ENCODE measurements around the gene KLHDC10.
"Not testable (repeated sequence)": the region's sequence is repeated elsewhere in the genome, so short reads cannot be mapped to it uniquely, and the experiment has no call there.

The KLHDC10 gene

GRCh38 chr7:130069978-130070860, at the start of gene KLHDC10:
TSS of gene KLHDC10 (plus strand) at chr7:130070534. CDS start at chr7:130070644, 110 bp downstream.
- H3K9ac ChIP-seq (ENCODE audit: low read depth, low read length) = peak within 1 kb of the TSS; percentile 54
- peaks cover 17% of the 10 kb centered on the region for H3K4me1 ChIP-seq (ENCODE audit: control insufficient read depth, insufficient read depth, low read length)
- no peaks in the 10 kb centered on the region for H3K27me3 ChIP-seq (ENCODE audit: control insufficient read depth, insufficient read depth, low read length)

DNA sequence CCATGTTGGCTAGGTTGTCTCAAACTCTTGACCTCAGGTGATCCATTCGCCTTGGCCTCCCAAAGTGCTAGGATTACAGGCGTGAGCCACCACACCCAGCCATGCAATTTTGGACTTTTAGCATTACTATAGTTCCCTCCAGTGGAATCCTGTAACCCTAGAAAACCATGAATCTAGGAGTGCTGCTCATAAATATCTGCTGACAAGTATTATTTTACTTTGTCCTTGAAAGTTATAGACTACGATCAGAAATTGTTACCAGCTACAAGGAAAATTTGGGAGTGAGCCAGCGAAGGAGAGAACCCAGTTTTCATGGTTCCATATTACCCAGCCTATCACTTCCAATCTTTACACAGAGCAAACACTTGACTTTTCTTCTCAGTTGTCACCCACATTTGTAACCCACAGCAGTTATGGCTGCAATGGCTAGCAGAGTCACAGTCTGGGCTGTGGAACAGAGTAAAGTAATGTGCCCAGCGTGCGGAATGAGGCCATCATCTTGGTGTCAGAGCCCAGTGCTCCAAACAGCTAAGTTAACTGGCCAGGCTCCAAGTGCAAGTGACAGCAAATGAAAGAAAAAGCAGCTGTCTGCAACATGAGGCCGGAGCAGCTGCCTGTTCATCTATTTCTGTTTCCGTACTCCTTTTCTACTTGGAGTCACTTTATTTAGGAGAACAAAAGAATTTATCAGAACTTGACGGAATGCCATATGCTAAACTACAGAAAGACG, 49.1 kb upstream of the KLHDC10 start:
- Histone ChIP-seq H3K4me1 (ENCODE audit: control insufficient read depth, insufficient read depth, low read length) (no peaks in the 10 kb centered on the region), H3K36me3 (ENCODE audit: control insufficient read depth, insufficient read depth, low read length) (peaks cover 77% of the 10 kb centered on the region), H3K9ac (ENCODE audit: low read depth, low read length) (no peak overlapping the region), H3K9me3 (ENCODE audit: control insufficient read depth, insufficient read depth, low read length) (no peaks in the 10 kb centered on the region), H3K27ac (ENCODE audit: low read depth, low read length) (no peak overlapping the region), H3K27me3 (ENCODE audit: control insufficient read depth, insufficient read depth, low read length) (no peaks in the 10 kb centered on the region), H3K4me3 (ENCODE audit: low read depth, low read length) (no peak overlapping the region)

More at GRCh38 chr7:130069978-130070860, at the start of gene KLHDC10:
- Histone ChIP-seq H3K27ac (ENCODE audit: low read depth, low read length) (peak within 1 kb of the TSS; percentile 82), H3K9me3 (ENCODE audit: control insufficient read depth, insufficient read depth, low read length) (no peaks in the 10 kb centered on the region), H3K4me3 (ENCODE audit: low read depth, low read length) (peak within 1 kb of the TSS; percentile 87), H3K36me3 (ENCODE audit: control insufficient read depth, insufficient read depth, low read length) (no peaks in the 10 kb centered on the region)

- Histone ChIP-seq H3K27ac (ENCODE audit: low read depth, low read length) (no peak overlapping the region), H3K27me3 (ENCODE audit: control insufficient read depth, insufficient read depth, low read length) (no peaks in the 10 kb centered on the region), H3K36me3 (ENCODE audit: control insufficient read depth, insufficient read depth, low read length) (peaks cover 82% of the 10 kb centered on the region)
These were observed 48.2 kb upstream of the KLHDC10 start for GRCh38 chr7:130022115-130022514.

GRCh38 chr7:130022623-130023175, 47.6 kb upstream of the KLHDC10 start:
- Histone ChIP-seq H3K4me1 (ENCODE audit: control insufficient read depth, insufficient read depth, low read length) (no peaks in the 10 kb centered on the region), H3K27me3 (ENCODE audit: control insufficient read depth, insufficient read depth, low read length) (no peaks in the 10 kb centered on the region), H3K9ac (ENCODE audit: low read depth, low read length) (no peak overlapping the region), H3K36me3 (ENCODE audit: control insufficient read depth, insufficient read depth, low read length) (peaks cover 84% of the 10 kb centered on the region), H3K4me3 (ENCODE audit: low read depth, low read length) (no peak overlapping the region), H3K27ac (ENCODE audit: low read depth, low read length) (no peak overlapping the region), H3K9me3 (ENCODE audit: control insufficient read depth, insufficient read depth, low read length) (no peaks in the 10 kb centered on the region)

More at GRCh38 chr7:130022115-130022514, 48.2 kb upstream of the KLHDC10 start:
- H3K9me3 ChIP-seq (ENCODE audit: control insufficient read depth, insufficient read depth, low read length) = no peaks in the 10 kb centered on the region
- no peaks in the 10 kb centered on the region for H3K4me1 ChIP-seq (ENCODE audit: control insufficient read depth, insufficient read depth, low read length)
- no peak overlapping the region for H3K4me3 ChIP-seq (ENCODE audit: low read depth, low read length)
- no peak overlapping the region for H3K9ac ChIP-seq (ENCODE audit: low read depth, low read length)

DNA sequence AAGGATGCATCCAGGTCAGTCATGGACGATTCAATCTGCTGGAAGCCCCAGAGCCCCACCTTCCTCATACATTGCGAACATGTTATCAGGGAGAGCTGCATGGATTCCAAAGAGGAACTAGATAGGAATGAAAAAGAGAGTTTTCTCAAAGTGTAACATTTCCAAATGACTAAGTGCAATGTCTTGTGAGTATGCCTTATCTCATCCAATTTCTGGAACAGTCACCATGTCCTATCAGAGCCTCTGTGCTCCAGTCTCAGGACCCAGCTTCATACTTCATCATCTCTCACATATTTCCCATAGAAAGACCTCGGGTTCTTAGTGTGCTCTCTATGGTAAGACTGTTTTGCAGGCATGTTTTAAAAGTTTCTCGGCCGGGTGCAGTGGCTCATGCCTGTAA, 45.9 kb upstream of the KLHDC10 start:
- H3K9me3 ChIP-seq (ENCODE audit: control insufficient read depth, insufficient read depth, low read length) = no peaks in the 10 kb centered on the region
- no peak overlapping the region for H3K4me3 ChIP-seq (ENCODE audit: low read depth, low read length)
- no peak overlapping the region for H3K27ac ChIP-seq (ENCODE audit: low read depth, low read length)
- no peaks in the 10 kb centered on the region for H3K27me3 ChIP-seq (ENCODE audit: control insufficient read depth, insufficient read depth, low read length)
- no peaks in the 10 kb centered on the region for H3K4me1 ChIP-seq (ENCODE audit: control insufficient read depth, insufficient read depth, low read length)
- H3K36me3 ChIP-seq (ENCODE audit: control insufficient read depth, insufficient read depth, low read length) = peaks cover 87% of the 10 kb centered on the region
- no peak overlapping the region for H3K9ac ChIP-seq (ENCODE audit: low read depth, low read length)

- Histone ChIP-seq H3K27ac (ENCODE audit: low read depth, low read length) (no peak overlapping the region), H3K9ac (ENCODE audit: low read depth, low read length) (no peak overlapping the region), H3K9me3 (ENCODE audit: control insufficient read depth, insufficient read depth, low read length) (no peaks in the 10 kb centered on the region), H3K27me3 (ENCODE audit: control insufficient read depth, insufficient read depth, low read length) (no peaks in the 10 kb centered on the region), H3K4me3 (ENCODE audit: low read depth, low read length) (no peak overlapping the region), H3K36me3 (ENCODE audit: control insufficient read depth, insufficient read depth, low read length) (peaks cover 72% of the 10 kb centered on the region), H3K4me1 (ENCODE audit: control insufficient read depth, insufficient read depth, low read length) (no peaks in the 10 kb centered on the region)
These were observed 37.6 kb upstream of the KLHDC10 start for GRCh38 chr7:130032698-130033097.

GRCh38 chr7:130037703-130038102, 32.6 kb upstream of the KLHDC10 start:
- H3K36me3 ChIP-seq (ENCODE audit: control insufficient read depth, insufficient read depth, low read length) = peaks cover 69% of the 10 kb centered on the region
- no peak overlapping the region for H3K4me3 ChIP-seq (ENCODE audit: low read depth, low read length)

GRCh38 chr7:130040576-130040975, 29.8 kb upstream of the KLHDC10 start:
- Histone ChIP-seq H3K4me1 (ENCODE audit: control insufficient read depth, insufficient read depth, low read length) (no peaks in the 10 kb centered on the region), H3K27ac (ENCODE audit: low read depth, low read length) (no peak overlapping the region), H3K36me3 (ENCODE audit: control insufficient read depth, insufficient read depth, low read length) (peaks cover 74% of the 10 kb centered on the region), H3K9me3 (ENCODE audit: control insufficient read depth, insufficient read depth, low read length) (no peaks in the 10 kb centered on the region), H3K27me3 (ENCODE audit: control insufficient read depth, insufficient read depth, low read length) (no peaks in the 10 kb centered on the region), H3K9ac (ENCODE audit: low read depth, low read length) (no peak overlapping the region), H3K4me3 (ENCODE audit: low read depth, low read length) (no peak overlapping the region)

More at GRCh38 chr7:130037703-130038102, 32.6 kb upstream of the KLHDC10 start:
- Histone ChIP-seq H3K9ac (ENCODE audit: low read depth, low read length) (no peak overlapping the region), H3K9me3 (ENCODE audit: control insufficient read depth, insufficient read depth, low read length) (no peaks in the 10 kb centered on the region), H3K4me1 (ENCODE audit: control insufficient read depth, insufficient read depth, low read length) (no peaks in the 10 kb centered on the region), H3K27me3 (ENCODE audit: control insufficient read depth, insufficient read depth, low read length) (no peaks in the 10 kb centered on the region), H3K27ac (ENCODE audit: low read depth, low read length) (no peak overlapping the region)

DNA sequence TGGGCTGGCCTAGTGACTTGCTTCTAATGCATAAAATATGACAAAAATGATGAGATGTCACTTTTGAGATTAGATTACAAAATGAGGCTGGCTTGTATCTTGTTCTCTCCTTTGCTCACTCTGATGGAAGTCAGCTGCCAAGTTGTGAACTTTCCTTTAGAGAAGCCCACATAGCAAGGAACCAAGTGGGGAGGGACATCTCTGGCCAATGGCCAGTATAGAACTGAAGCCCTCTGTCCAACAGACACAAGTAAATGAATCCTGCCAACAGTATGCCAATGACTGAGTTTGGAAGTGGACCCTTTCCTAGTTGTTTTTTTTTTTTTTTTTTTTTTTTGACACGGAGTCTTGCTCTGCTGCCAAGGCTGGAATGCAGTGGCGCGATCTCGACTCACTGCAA, 22.5 kb upstream of the KLHDC10 start:
- Histone ChIP-seq H3K9ac (ENCODE audit: low read depth, low read length) (no peak overlapping the region), H3K4me3 (ENCODE audit: low read depth, low read length) (no peak overlapping the region), H3K27me3 (ENCODE audit: control insufficient read depth, insufficient read depth, low read length) (no peaks in the 10 kb centered on the region), H3K36me3 (ENCODE audit: control insufficient read depth, insufficient read depth, low read length) (peaks cover 21% of the 10 kb centered on the region), H3K27ac (ENCODE audit: low read depth, low read length) (no peak overlapping the region), H3K9me3 (ENCODE audit: control insufficient read depth, insufficient read depth, low read length) (no peaks in the 10 kb centered on the region), H3K4me1 (ENCODE audit: control insufficient read depth, insufficient read depth, low read length) (no peaks in the 10 kb centered on the region)

DNA sequence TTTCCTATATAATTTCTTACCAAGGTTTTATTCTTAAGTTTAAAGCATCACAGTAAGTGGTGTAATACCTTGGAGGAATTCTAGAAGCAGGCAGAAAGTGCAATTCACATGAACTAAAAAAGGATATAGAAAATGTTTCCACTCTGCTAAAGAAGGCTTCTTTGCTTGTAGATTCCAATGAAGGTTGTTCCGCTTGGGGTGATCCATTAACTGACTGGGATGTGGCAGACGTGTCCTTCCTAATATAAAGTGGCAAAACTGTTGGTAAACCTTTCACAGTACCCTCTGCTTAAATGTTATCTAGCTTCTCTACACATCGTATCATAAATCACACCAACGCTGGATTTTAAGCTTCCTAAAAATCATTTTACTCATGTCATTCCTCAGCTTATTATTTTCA, 21.4 kb upstream of the KLHDC10 start:
- H3K27me3 ChIP-seq (ENCODE audit: control insufficient read depth, insufficient read depth, low read length) = no peaks in the 10 kb centered on the region
- no peaks in the 10 kb centered on the region for H3K4me1 ChIP-seq (ENCODE audit: control insufficient read depth, insufficient read depth, low read length)
- no peak overlapping the region for H3K27ac ChIP-seq (ENCODE audit: low read depth, low read length)
- no peaks in the 10 kb centered on the region for H3K9me3 ChIP-seq (ENCODE audit: control insufficient read depth, insufficient read depth, low read length)
- H3K4me3 ChIP-seq (ENCODE audit: low read depth, low read length) = no peak overlapping the region
- peaks cover 11% of the 10 kb centered on the region for H3K36me3 ChIP-seq (ENCODE audit: control insufficient read depth, insufficient read depth, low read length)
- H3K9ac ChIP-seq (ENCODE audit: low read depth, low read length) = no peak overlapping the region

DNA sequence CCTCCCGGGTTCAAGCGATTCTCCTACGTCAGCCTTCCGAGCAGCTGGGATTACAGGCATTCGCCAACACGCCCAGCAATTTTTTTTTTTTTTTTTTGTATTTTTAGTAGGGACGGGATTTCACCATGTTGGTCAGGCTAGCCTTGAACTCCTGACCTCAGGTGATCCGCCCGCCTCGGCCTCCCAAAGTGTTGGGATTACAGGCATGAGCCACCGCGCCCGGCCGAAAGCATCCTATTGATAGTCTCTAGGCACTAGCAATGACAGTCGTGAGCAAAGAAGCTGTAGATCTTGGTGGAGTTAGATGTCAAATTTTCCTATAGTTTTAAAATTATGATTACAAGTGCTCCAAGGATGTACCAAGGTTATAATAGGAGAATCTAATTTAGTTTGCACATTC, 18.1 kb upstream of the KLHDC10 start:
- H3K4me1 ChIP-seq (ENCODE audit: control insufficient read depth, insufficient read depth, low read length); H3K27ac ChIP-seq (ENCODE audit: low read depth, low read length); H3K9ac ChIP-seq (ENCODE audit: low read depth, low read length); H3K27me3 ChIP-seq (ENCODE audit: control insufficient read depth, insufficient read depth, low read length); H3K36me3 ChIP-seq (ENCODE audit: control insufficient read depth, insufficient read depth, low read length); H3K4me3 ChIP-seq (ENCODE audit: low read depth, low read length); H3K9me3 ChIP-seq (ENCODE audit: control insufficient read depth, insufficient read depth, low read length): not testable (repeated sequence)
